Brain pericyte (primary cell): Measurements from ENCODE around the gene HVCN1.
"Not testable (repeated sequence)": the region's sequence is repeated elsewhere in the genome, so short reads cannot be mapped to it uniquely, and the experiment has no call there.

Experiments
- DNase-seq: peaks from one replicate; pipeline ENCODE4 v3.0.0-alpha.2; 2012; ENCODE audit warnings: low read depth, low spot score

The HVCN1 gene

GRCh38 chr12:110688446-110689280 lies at the start of gene HVCN1:
TSS of gene HVCN1 (minus strand) at chr12:110689115. CDS start at chr12:110683245, 5,870 bp downstream.
- no peak for DNase-seq

DNA sequence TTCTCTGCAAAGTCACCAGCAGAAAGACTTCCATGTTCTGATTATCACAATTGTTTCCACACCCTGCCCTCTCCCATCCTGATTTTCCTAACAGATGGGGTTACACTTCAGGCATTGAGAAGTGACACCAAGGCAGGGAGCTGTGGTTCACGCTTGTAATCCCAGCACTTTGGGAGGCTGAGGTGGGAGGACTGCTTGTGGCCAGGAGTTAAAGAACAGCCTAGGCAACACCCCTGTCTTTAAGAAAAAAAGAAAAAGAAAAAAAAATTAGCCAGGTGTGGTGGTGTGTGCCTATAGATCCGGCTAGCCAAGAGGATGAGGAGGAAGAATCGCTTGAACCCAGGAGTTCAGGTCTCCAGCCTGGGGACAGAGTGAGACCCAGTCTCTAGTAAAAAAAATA lies 48.6 kb upstream of the HVCN1 start:
- DNase-seq: no peak

GRCh38 chr12:110737016-110737415 lies 48.1 kb upstream of the HVCN1 start:
- not testable (repeated sequence) for DNase-seq

DNA sequence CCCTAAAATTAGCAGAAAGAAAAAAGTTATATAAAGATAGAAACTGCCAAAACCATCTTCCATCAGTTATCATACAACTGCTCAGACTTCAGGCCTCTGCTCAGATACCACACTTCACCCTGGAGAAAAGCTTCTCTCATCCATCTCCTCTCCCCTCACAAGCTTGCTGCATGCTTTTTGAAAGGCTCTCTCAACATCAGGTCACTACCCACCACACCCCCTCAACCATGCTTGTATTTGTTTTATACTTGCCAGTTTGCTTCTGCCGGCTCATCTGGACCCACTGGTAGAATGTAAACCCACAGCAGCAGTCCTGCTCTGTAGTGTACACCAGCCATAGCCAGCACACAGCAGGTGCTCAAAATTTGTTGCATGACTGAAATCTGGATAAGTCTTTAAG lies 45.0 kb upstream of the HVCN1 start:
- no peak for DNase-seq

- DNase-seq: no peak
These were observed 44.3 kb upstream of the HVCN1 start for GRCh38 chr12:110733089-110733715.

GRCh38 chr12:110732572-110732971 lies 43.7 kb upstream of the HVCN1 start:
- no peak for DNase-seq

DNA sequence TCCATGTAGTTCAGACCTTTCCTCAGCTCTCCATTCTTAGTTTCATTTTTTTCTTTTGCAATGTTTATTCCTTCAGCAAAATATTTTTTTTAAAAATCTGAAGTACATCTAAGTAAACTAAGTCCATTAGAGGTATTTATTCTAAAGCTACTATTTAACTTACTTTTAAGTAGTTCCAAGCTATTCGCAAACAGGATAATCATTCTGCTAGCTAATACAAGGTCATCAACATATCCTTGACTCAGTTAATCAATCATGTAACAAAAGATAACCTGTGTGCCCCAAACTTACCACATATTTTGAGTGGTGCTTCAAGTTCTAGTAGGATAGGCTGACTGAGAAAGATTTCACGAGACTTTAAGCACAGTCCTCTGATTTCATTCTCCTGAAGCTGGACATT lies 42.6 kb upstream of the HVCN1 start:
- DNase-seq: no peak

- DNase-seq: no peak
These were observed 39.7 kb upstream of the HVCN1 start for GRCh38 chr12:110728628-110729027.

GRCh38 chr12:110726708-110727369 lies 37.9 kb upstream of the HVCN1 start:
- DNase-seq: no peak

DNA sequence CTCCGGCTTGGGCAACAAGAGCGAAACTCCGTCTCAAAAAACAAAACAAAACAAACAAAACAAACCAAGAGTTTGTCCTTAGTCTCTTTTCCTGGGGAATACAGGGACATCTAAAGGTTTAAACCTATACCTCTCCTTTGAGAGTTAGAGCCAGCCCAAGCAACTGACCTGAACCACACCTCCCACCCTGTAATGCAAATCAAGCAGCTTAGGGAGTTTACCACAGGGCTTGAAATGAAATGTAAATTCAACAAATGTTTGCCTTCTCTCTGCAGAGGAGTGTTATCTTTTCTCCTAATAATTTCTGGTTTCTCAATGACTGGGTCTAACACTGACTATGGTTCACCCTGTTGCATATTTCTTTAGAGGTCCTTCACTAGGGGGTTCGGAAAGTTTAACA lies 37.1 kb upstream of the HVCN1 start:
- DNase-seq: no peak

- no peak for DNase-seq
These were observed 36.4 kb upstream of the HVCN1 start for GRCh38 chr12:110725267-110725666.

DNA sequence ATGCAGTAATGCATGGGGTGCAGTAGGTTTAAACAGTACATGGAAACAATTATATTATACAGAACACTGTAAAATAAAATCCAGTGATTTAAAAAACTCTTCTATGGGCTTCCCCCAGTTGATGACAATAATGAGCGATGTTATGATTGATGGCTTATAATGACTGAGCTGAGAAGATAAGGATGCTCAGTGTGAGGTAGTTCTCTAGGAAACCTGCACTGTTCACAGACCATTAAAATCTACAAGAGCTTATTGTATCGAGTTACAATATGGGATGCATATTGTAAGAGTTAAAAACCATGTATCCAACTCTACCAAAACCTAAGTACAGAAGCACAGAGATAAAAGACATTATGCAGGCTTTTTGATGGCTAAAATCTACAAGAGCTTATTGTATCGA lies 34.0 kb upstream of the HVCN1 start:
- not testable (repeated sequence) for DNase-seq

DNA sequence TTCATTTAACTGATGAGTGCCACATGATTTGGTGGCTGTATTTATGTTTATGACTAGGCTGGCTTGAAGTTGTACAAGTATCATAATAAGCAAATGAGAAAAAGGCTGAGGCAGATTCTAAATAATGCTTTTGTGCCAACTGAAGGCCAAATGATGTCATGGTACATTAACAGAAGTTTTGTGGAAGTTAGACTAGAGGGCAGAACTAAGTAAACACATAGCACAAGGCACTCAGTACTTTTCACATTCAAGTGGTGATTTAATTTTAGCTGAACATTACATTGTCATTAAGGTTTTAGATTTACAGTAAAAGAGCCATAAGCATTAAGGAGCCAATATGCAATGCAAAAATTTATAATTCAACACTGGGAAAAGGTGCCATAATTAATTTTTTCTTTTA lies 32.7 kb upstream of the HVCN1 start:
- no peak for DNase-seq

DNA sequence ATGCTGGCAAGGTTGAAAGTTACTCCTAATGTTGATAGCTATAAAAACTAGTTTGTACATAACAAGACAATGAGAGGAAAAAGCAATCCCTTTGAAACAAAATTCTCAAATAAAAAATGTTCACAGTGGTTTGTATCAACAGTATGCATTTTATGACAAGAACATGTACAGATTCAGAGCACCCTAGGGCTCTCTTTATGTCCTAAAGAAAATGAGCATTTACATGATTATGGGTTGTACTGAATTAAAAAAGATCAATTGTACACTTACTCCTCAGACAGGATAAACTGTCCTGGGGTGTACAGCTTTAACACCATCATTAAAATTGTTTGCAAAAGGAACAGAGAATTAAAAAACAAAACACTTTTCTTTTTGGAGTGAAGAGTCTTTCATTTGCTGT lies 31.6 kb upstream of the HVCN1 start:
- no peak for DNase-seq

DNA sequence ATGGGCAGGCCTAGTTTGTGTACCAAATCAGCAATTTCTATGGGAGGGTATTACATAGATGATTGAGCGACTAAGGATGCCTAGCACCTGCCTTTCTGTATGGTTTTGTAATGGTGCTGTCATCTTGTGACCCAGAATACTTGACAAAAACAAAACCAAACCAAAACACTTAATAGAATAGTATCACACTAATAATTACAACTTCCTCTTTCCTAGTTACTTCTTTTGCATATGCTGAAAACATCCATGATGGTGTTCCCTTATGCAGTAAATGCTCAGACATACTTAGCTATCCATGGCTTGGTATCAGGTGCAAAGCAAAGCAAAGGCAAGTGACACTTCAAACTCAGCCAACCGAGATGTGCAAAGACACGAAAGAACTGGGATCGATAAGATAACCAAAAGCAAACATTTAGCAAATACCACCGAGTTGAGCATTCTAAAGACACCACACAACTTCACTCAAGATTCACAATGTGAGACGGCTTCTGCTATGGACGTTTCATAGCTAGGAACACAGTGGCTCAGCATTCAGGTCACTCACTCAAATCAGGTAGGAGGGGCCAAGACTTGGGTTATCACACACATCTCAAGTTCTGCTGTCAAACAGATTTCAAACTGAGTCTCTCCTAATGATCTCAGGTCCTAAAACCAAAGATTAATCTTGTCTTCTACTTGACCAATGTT lies 29.4 kb upstream of the HVCN1 start:
- DNase-seq: no peak

DNA sequence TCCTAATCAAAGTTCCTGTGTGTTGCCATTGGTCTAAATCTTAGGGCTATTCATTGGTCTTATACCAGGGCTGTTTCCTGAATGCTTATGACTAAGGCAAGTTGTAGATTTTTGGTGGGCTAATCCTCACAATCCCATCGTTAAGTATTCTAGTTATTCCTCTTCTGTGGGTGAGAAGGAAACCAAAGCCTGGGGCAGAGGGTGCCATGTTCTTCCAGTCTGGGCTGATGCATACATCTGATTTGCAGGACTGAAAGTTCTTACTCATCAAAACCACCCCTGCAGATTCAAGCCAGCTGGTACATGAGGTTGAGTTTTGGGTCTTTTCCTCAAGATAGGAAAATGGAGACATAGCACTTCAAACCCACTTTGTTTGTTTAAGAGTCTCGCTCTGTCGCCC lies 28.1 kb upstream of the HVCN1 start:
- DNase-seq: no peak

DNA sequence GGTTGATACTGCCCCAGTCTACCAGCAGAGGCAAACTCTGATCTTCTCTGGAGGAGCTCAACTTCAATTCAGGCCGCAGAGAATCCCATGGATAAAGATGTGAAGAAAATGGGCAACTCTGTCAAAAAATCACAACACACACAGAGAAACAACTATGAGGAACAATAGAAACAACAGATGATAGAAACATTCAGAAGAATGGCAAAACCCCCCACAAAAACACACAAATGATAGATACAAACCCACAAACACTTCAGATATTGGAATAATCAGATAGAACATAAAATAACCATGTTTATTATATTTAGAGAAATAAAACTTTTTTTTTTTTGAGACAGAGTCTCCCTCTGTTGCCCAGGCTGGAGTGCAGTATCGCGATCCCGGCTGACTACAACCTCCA lies 20.0 kb upstream of the HVCN1 start:
- no peak for DNase-seq

GRCh38 chr12:110705309-110705708 lies 16.4 kb upstream of the HVCN1 start:
- DNase-seq: no peak

- no peak for DNase-seq
These were observed 15.8 kb upstream of the HVCN1 start for GRCh38 chr12:110704750-110705149.

DNA sequence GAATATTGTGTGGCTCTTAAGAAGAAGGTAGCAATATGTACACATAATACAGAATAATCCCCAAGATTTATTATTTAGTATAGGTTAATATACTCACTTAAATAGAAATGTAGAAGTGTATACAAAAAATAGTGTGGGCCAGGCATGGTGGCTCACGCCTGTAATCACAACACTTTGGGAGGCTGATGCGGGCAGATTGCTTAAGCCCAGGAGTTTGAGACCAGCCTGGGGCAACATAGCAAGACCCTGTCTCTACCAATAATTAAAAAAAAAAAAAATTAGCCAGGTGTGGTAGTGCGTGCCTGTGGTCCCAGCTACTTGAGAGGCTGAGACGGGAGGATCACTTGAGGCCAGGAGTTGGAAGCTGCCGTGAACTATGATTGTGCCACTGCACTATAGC lies 15.3 kb upstream of the HVCN1 start:
- DNase-seq: no peak

DNA sequence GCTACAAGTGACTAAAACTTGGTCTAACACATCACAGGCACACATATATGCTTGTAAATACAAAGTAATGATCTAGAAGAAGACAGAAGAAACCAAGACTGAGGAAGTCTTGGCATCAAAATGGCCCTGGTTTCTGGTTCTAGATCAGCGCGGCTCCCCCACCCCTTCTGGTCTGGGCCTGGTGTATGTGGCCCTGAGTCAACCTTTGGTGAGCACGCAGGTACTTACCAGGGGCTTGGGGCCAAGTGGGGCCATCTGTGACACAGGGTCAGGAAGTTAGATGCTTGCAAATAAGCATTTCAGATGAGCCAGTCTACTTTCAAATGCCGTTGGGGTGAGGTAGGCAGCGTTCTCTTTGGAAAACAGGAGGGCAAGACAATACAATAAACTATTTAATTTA lies 13.2 kb upstream of the HVCN1 start:
- no peak for DNase-seq
